IMR-90 (cell line): Measurements from ENCODE around the gene CGREF1. TPM values are rescaled to one million over a fixed set of nuclear protein-coding genes. Genes with fewer than 3 reads are reported as not detected.
"Not testable (repeated sequence)": the region's sequence is repeated elsewhere in the genome, so short reads cannot be mapped to it uniquely, and the experiment has no call there.

Experiments used
- ATAC-seq: fragments of 200-7000 bp; cut with Tn5 transposase; 2 replicates; pipeline ENCODE4 v1.9.1; 2020; ENCODE audit warnings: low read depth, mild to moderate bottlenecking, moderate library complexity
- BruUV-seq: library from RNA; stranded (reverse); fragments of 400-500 nt; replicated peaks from 2 replicates; lab custom pipeline; 2021; lab: Mats Ljungman, UMichigan
- CTCF ChIA-PET: fragments of 300-600 bp; formaldehyde crosslinking; extraction: SDS; loops from one replicate; lab custom pipeline; 2021; ENCODE audit warnings: antibody characterized with exemption; lab: Yijun Ruan, JAX
- POLR2A ChIA-PET: fragments of 300-600 bp; sonication (Branson Sonifier 250); formaldehyde crosslinking; loops from one replicate; lab custom pipeline; 2022; ENCODE audit warnings: antibody characterized with exemption; ENCODE audit not compliant: unreplicated experiment; lab: Charles Lee
- DNase-seq: peaks from one replicate; pipeline ENCODE4 v3.0.0; 2013
- H2AFZ ChIP-seq: replicated peaks from 2 replicates; pipeline ENCODE3; 2013; ENCODE audit warnings: low read length, mild to moderate bottlenecking; ENCODE audit not compliant: poor library complexity
- H2AK5ac ChIP-seq: 2 replicates; pipeline ENCODE4 v1.6.1; 2013; ENCODE audit warnings: low read depth, low read length, inconsistent platforms
- H2AK9ac ChIP-seq: replicated peaks from 2 replicates; pipeline ENCODE3; 2013; ENCODE audit warnings: mild to moderate bottlenecking, low read depth, low read length, moderate library complexity; ENCODE audit not compliant: poor library complexity
- H2BK120ac ChIP-seq: 2 replicates; pipeline ENCODE4 v1.6.1; 2013; ENCODE audit warnings: low read depth, low read length, inconsistent platforms
- H2BK15ac ChIP-seq: 3 replicates; pipeline ENCODE4 v1.6.1; 2013; ENCODE audit warnings: low read depth, low read length, inconsistent platforms
- H2BK20ac ChIP-seq: 2 replicates; pipeline ENCODE4 v1.6.1; 2013; ENCODE audit warnings: low read depth, mild to moderate bottlenecking, inconsistent platforms, low read length, moderate library complexity
- H2BK5ac ChIP-seq: 2 replicates; pipeline ENCODE4 v1.6.1; 2013; ENCODE audit warnings: mild to moderate bottlenecking, low read depth, low read length, inconsistent platforms; ENCODE audit not compliant: poor library complexity, severe bottlenecking
- H3K14ac ChIP-seq: replicated peaks from 2 replicates; pipeline ENCODE4 v1.6.1; 2013; ENCODE audit warnings: low read depth, low read length, inconsistent platforms
- H3K18ac ChIP-seq: 2 replicates; pipeline ENCODE4 v1.6.1; 2013; ENCODE audit warnings: low read depth, low read length, control low read depth
- H3K23ac ChIP-seq: 2 replicates; pipeline ENCODE4 v1.6.1; 2013; ENCODE audit warnings: low read depth, low read length, inconsistent platforms
- H3K27ac ChIP-seq: 2 replicates; pipeline ENCODE4 v1.5.1; 2013; ENCODE audit warnings: mild to moderate bottlenecking, control low read depth, low read length; ENCODE audit not compliant: insufficient read depth
- H3K27me3 ChIP-seq: 2 replicates; pipeline ENCODE4 v1.6.1; 2013; ENCODE audit warnings: low read length; ENCODE audit not compliant: control insufficient read depth, insufficient read depth
- H3K36me3 ChIP-seq: 2 replicates; pipeline ENCODE4 v1.6.1; 2013; ENCODE audit warnings: low read length, mixed read lengths; ENCODE audit not compliant: control insufficient read depth, insufficient read depth
- H3K4ac ChIP-seq: 2 replicates; pipeline ENCODE4 v1.6.1; 2013; ENCODE audit warnings: low read depth, low read length, inconsistent platforms
- H3K4me1 ChIP-seq: 2 replicates; pipeline ENCODE4 v1.6.1; 2013; ENCODE audit warnings: low read length, mixed read lengths; ENCODE audit not compliant: control insufficient read depth, insufficient read depth
- H3K4me2 ChIP-seq: 2 replicates; pipeline ENCODE4 v1.6.1; 2013; ENCODE audit warnings: low read depth, mild to moderate bottlenecking, control low read depth, low read length, moderate library complexity
- H3K4me3 ChIP-seq: 2 replicates; pipeline ENCODE4 v1.5.1; 2013; ENCODE audit warnings: low read depth, mild to moderate bottlenecking, control low read depth, low read length, moderate library complexity; ENCODE audit not compliant: insufficient read depth
- H3K56ac ChIP-seq: 2 replicates; pipeline ENCODE4 v1.6.1; 2013; ENCODE audit warnings: low read length, inconsistent platforms; ENCODE audit not compliant: insufficient read depth; ENCODE audit errors: extremely low read depth
- H3K79me1 ChIP-seq, 2 experiments: 2 replicates each; pipeline ENCODE4 v1.6.1; 2013; ENCODE audit warnings: low read length in 2 of 2, inconsistent platforms in 1 of 2, low read depth in 1 of 2
- H3K9ac ChIP-seq: 2 replicates; pipeline ENCODE4 v1.6.1; 2013; ENCODE audit warnings: low read depth, low read length, control low read depth
- H3K9me1 ChIP-seq: 2 replicates; pipeline ENCODE4 v1.6.1; 2013; ENCODE audit warnings: low read length, inconsistent platforms; ENCODE audit not compliant: insufficient read depth
- H3K9me3 ChIP-seq: 2 replicates; pipeline ENCODE4 v1.6.1; 2013; ENCODE audit warnings: low read length; ENCODE audit not compliant: control insufficient read depth, insufficient read depth
- H4K20me1 ChIP-seq: 2 replicates; pipeline ENCODE4 v1.6.1; 2013; ENCODE audit warnings: low read length, inconsistent platforms; ENCODE audit not compliant: insufficient read depth
- H4K5ac ChIP-seq: 2 replicates; pipeline ENCODE4 v1.6.1; 2013; ENCODE audit warnings: mild to moderate bottlenecking, low read depth, low read length, control low read depth
- H4K8ac ChIP-seq, 2 experiments: 2 replicates each; pipeline ENCODE4 v1.6.1; 2013; ENCODE audit warnings: low read depth in 2 of 2, low read length in 2 of 2, control low read depth in 1 of 2, inconsistent platforms in 1 of 2
- H4K91ac ChIP-seq: 2 replicates; pipeline ENCODE4 v1.6.1; 2013; ENCODE audit warnings: low read depth, low read length, inconsistent platforms; ENCODE audit not compliant: insufficient read depth
- WGBS, 2 experiments: methylation state at CpG; one replicate each; pipeline versions ENCODE4 v1.1.5 to v1.1.7; 2013; ENCODE audit warnings: missing lambda C conversion rate in 2 of 2; ENCODE audit not compliant: insufficient read length in 1 of 2; ENCODE audit errors: extremely low coverage in 2 of 2; 5-methylcytosine and 5-hydroxymethylcytosine counted together
- dilution Hi-C: fragments of 300-500 bp; cut with HindIII; formaldehyde crosslinking; loops from one replicate; pipeline ENCODE4 v1.14.3; 2018; ENCODE audit warnings: low sequenced_read_pairs; ENCODE audit not compliant: unreplicated experiment
- in situ Hi-C: fragments of 300-500 bp; cut with MboI; formaldehyde crosslinking; loops from 3 replicates; pipeline ENCODE4 v1.14.3; 2019; ENCODE audit warnings: low sequenced_read_pairs, inconsistent platforms, mixed read lengths
- intact Hi-C: fragments of 100-400 bp; cut with micrococcal nuclease; formaldehyde crosslinking; loops from 2 replicates; pipeline ENCODE4 v1.10.0; 2022
- polyA plus RNA-seq, 3 experiments: library from polyadenylated mRNA; depleted of rRNA; stranded (reverse); fragments of >200 nt; gene quantifications; 2 replicates each; pipeline ENCODE4 v1.2.3, GENCODE V29; 2012; ENCODE audit warnings: low replicate concordance in 1 of 3
- total RNA-seq: library from RNA; depleted of rRNA; stranded (reverse); fragments of >200 nt; gene quantifications from 2 replicates; pipeline ENCODE4 v1.2.3, GENCODE V29; 2012

CGREF1 gene
- total and polyA plus RNA-seq, 2 of the 4 experiments (the other 2 are of a cell fraction) = 0.54 to 1.3 TPM

DNA sequence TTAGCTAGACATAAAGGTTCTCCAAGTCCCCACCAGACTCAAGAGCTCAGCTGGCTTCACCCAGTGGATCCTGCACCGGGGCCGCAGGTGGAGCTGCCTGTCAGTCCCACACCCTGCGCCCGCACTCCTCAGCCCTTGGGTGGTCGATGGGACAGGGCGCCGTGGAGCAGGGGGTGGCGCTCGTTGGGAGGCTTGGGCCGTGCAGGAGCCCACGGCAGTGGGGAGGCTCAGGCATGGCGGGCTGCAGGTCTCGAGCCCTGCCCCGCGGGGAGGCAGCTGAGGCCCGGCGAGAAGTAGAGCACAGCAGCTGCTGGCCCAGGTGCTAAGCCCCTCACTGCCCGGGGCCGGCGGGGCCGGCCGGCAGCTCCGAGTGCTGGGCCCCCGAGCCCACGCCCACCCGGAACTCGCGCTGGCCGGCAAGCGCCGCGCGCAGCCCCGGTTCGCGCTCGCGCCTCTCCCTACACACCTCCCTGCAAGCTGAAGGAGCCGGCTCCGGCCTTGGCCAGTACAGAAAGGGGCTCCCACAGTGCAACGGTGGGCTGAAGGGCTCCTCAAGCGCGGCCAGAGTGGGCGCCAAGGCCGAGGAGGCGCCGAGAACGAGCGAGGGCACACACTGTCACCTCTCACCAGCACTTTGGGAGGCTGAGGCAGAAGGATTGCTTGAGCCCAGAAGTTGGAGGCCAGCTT is 7.4 kb downstream of the CGREF1 start:
- H3K9me3 ChIP-seq, H2BK15ac ChIP-seq, DNase-seq, H3K36me3 ChIP-seq, H3K56ac ChIP-seq, intact Hi-C loops, H2AFZ ChIP-seq, H3K18ac ChIP-seq, H3K4me2 ChIP-seq, H3K14ac ChIP-seq, H3K4me1 ChIP-seq, H3K23ac ChIP-seq, H3K27ac ChIP-seq, dilution Hi-C loops, H2AK5ac ChIP-seq, H2BK120ac ChIP-seq, H4K8ac ChIP-seq, H2BK20ac ChIP-seq, H3K4ac ChIP-seq, H4K5ac ChIP-seq, POLR2A ChIA-PET, H4K91ac ChIP-seq, H3K9ac ChIP-seq, in situ Hi-C loops, H3K9me1 ChIP-seq, H2AK9ac ChIP-seq, H2BK5ac ChIP-seq, H4K20me1 ChIP-seq, ATAC-seq, H3K79me1 ChIP-seq, BruUV-seq, H3K4me3 ChIP-seq: not testable (repeated sequence)
- CTCF ChIA-PET = interaction anchor here (0.7 kb wide), 1 partner anchor 10 kb away, joined by 3 read pairs; no protein-coding TSS in a partner anchor
- 71% methylated on average over 8 of the region's 49 CpGs; no CpG with 5 or more reads in 1 of the 2 experiments for WGBS, 2 experiments
- peaks cover 38% of the 10 kb centered on the region for H3K27me3 ChIP-seq

DNA sequence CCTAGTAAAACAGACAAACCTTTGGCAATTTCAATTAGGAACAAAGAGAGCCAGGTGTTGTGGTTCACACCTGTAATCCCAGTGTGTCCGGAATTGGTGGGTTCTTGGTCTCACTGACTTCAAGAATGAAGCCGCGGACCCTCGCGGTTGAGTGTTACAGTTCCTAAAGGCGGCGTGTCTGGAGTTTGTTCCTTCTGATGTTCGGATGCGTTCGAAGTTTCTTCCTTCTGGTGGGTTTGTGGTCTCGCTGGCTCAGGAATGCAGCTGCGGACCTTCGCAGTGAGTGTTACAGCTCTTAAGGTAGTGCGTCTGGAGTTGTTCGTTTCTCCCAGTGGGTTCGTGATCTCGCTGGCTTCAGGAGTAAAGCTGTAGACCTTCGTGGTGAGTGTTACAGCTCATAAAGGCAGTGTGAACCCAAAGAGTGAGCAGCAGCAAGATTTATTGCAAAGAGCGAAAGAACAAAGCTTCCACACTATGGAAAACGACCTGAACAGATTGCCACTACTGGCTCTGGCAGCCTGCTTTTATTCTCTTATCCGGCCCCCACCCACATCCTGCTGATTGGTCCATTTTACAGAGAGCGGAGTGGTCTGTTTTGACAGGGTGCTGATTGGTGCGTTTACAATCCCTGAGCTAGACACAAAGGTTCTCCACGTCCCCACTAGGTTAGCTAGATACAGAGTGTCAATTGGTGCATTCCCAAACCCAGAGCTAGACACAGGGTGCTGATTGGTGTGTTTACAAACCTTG is 8.2 kb downstream of the CGREF1 start:
- BruUV-seq, ATAC-seq, intact Hi-C loops, H3K9ac ChIP-seq, H4K5ac ChIP-seq, H3K4me3 ChIP-seq, H3K9me1 ChIP-seq, H2BK15ac ChIP-seq, H2AK9ac ChIP-seq, H3K27ac ChIP-seq, H4K8ac ChIP-seq, H2AFZ ChIP-seq, POLR2A ChIA-PET, H3K4ac ChIP-seq, H3K23ac ChIP-seq, H3K79me1 ChIP-seq, H3K18ac ChIP-seq, DNase-seq, H4K91ac ChIP-seq, H3K14ac ChIP-seq, H3K36me3 ChIP-seq, H3K9me3 ChIP-seq, H2BK20ac ChIP-seq, CTCF ChIA-PET, in situ Hi-C loops, H2AK5ac ChIP-seq, H3K4me2 ChIP-seq, H2BK5ac ChIP-seq, H4K20me1 ChIP-seq, H2BK120ac ChIP-seq, dilution Hi-C loops, H3K4me1 ChIP-seq, H3K56ac ChIP-seq: not testable (repeated sequence)
- 82% methylated on average over 9 of the region's 24 CpGs; no CpG with 5 or more reads in 1 of the 2 experiments for WGBS, 2 experiments
- H3K27me3 ChIP-seq = peaks cover 41% of the 10 kb centered on the region
